SH-SY5Y (cell line): Measurements from ENCODE around the gene ETV1.

Experiments used
- GATA2 ChIP-seq: IDR thresholded peaks from 2 replicates; pipeline ENCODE4 v1.6.1; 2011; ENCODE audit warnings: mild to moderate bottlenecking, low read depth, low read length
- GATA3 ChIP-seq: IDR thresholded peaks from 2 replicates; pipeline ENCODE4 v1.6.1; 2011; ENCODE audit warnings: low read depth, mild to moderate bottlenecking, low read length, moderate library complexity

DNA sequence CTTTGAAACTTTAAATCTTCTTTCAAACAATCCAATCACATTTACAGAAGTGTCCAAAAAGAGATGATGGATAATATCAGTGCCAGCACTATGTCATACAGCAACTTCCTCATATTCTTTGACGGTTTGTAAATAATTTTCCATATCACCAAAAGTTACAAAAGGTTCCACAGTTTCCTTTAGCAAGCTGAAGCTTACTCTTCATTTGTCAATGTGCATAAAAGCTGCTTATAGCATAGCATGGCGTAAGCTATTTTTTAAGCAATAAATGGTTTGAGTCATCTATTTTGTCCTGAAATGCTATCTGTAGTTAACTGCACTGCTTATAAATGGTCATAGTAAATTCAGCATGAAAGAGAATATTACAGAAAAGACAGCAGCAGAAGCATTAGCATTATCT is 95.1 kb downstream of the ETV1 start:
- TF ChIP-seq GATA3 = no peak
- TF ChIP-seq GATA2 = no peak
